ENCODE results near the gene DPF3. TPM values are rescaled to one million over a fixed set of nuclear protein-coding genes. Genes with fewer than 3 reads are reported as not detected.

The DPF3 gene
- total RNA-seq, 1 experiment from 2014 or later: 0.31 TPM

GRCh38 chr14:72589652-72590051, 304.2 kb downstream of the DPF3 start (continued):
- TF ChIP-seq ZNF425 (CRISPR knock-in tag; conservative IDR thresholded peaks at IDR 0.05) (no peak), ZNF396 (CRISPR knock-in tag; IDR thresholded peaks at IDR 0.05; ENCODE audit: borderline replicate concordance) (no peak), TP53 (CRISPR knock-in tag; IDR thresholded peaks at IDR 0.05) (no peak), GTF2I (CRISPR knock-in tag; conservative IDR thresholded peaks at IDR 0.05) (no peak), MXD4 (CRISPR knock-in tag; IDR thresholded peaks at IDR 0.05; ENCODE audit: borderline replicate concordance) (no peak), SMAD4 (CRISPR knock-in tag; IDR thresholded peaks at IDR 0.05) (no peak), E2F5 (CRISPR knock-in tag; IDR thresholded peaks at IDR 0.05) (no peak)
- TF ChIP-seq, protein P1, sequence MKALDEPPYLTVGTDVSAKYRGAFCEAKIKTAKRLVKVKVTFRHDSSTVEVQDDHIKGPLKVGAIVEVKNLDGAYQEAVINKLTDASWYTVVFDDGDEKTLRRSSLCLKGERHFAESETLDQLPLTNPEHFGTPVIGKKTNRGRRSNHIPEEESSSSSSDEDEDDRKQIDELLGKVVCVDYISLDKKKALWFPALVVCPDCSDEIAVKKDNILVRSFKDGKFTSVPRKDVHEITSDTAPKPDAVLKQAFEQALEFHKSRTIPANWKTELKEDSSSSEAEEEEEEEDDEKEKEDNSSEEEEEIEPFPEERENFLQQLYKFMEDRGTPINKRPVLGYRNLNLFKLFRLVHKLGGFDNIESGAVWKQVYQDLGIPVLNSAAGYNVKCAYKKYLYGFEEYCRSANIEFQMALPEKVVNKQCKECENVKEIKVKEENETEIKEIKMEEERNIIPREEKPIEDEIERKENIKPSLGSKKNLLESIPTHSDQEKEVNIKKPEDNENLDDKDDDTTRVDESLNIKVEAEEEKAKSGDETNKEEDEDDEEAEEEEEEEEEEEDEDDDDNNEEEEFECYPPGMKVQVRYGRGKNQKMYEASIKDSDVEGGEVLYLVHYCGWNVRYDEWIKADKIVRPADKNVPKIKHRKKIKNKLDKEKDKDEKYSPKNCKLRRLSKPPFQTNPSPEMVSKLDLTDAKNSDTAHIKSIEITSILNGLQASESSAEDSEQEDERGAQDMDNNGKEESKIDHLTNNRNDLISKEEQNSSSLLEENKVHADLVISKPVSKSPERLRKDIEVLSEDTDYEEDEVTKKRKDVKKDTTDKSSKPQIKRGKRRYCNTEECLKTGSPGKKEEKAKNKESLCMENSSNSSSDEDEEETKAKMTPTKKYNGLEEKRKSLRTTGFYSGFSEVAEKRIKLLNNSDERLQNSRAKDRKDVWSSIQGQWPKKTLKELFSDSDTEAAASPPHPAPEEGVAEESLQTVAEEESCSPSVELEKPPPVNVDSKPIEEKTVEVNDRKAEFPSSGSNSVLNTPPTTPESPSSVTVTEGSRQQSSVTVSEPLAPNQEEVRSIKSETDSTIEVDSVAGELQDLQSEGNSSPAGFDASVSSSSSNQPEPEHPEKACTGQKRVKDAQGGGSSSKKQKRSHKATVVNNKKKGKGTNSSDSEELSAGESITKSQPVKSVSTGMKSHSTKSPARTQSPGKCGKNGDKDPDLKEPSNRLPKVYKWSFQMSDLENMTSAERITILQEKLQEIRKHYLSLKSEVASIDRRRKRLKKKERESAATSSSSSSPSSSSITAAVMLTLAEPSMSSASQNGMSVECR (CRISPR knock-in tag; IDR thresholded peaks at IDR 0.05; ENCODE audit: borderline replicate concordance): no peak

- ChIA-PET POLR2A (no interaction called here), CTCF (no interaction called here)
- Mint-ChIP-seq H3K36me3 (no peaks in the 10 kb centered on the region), H3K4me1 (0 out of 2 replicates have a peak, but pooled peaks cover 6% of the 10 kb centered on the region), H3K4me3 (no peak overlapping the region), H3K9me3 (peaks cover 24% of the 10 kb centered on the region), H3K27me3 (ENCODE audit: low read depth) (no peaks in the 10 kb centered on the region), H3K27ac (no peak overlapping the region)
- no peak for TF ChIP-seq ATF6 (CRISPR knock-in tag; IDR thresholded peaks at IDR 0.05)
- TF ChIP-seq OVOL2 (CRISPR knock-in tag; IDR thresholded peaks at IDR 0.05; ENCODE audit: borderline replicate concordance): no peak
- no peak for ATAC-seq
- DNase-seq (ENCODE audit: low spot score): no peak
Measured at GRCh38 chr14:72588521-72588920, 305.4 kb downstream of the DPF3 start.

DNA sequence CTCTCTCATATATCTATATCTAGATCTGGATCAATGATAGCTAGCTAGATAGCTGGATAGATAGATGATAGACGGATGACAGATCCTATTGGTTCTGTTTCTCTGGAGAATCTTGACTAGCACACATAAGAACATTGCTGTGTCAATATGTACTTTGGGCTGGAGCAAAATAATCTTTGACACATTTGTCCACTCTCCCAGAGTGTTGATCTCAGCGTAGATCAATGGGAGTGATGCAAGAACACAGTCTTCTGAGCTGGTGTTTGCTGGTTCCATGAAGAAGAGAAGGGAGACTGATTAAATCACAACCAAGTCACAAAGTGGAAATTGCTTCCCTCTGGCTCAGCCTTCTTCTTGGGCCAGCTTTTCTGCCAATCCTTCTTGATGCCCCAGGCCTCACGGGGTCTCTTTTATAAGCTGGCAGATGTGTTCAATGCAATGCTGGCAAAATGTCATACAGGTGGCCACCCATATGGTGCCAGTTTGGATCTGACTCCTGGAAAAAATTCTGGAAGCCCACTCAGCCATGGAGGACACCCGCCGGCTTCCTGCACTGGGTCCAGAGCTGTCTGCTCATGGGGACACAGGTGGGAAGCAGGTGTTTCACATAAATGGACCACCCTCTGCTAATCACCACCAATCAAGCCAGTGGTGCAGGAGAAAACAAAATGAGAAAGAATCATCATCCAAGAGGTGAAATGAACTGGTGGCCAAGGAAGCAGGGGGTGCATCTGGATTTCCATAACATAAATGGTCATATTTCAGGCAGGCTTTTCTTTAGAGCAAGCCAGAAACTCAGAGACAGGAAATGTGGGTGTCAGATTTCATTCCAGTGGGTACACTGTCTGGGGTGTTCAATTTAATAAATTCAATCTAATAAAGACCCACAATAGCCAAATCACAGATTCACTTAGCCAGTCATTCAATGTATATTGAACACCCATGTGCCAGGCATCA, 310.3 kb downstream of the DPF3 start:
- H3K9me3 Mint-ChIP-seq: peaks cover 27% of the 10 kb centered on the region
- ATAC-seq (no peak), DNase-seq (ENCODE audit: low spot score) (no peak)
- no peaks in the 10 kb centered on the region for H3K36me3 Mint-ChIP-seq
- POLR2A ChIA-PET: no interaction called here
- no peak overlapping the region for H3K4me3 Mint-ChIP-seq
- CTCF ChIA-PET: no interaction called here
- H3K4me1 Mint-ChIP-seq: 0 out of 2 replicates have a peak, but pooled peaks cover 6% of the 10 kb centered on the region
- peaks cover 2% of the 10 kb centered on the region; the same call in 1 of the 2 replicates for H3K27me3 Mint-ChIP-seq (ENCODE audit: low read depth)
- no peak overlapping the region for H3K27ac Mint-ChIP-seq
- TF ChIP-seq ESRRA (CRISPR knock-in tag; IDR thresholded peaks at IDR 0.05; ENCODE audit: borderline replicate concordance) (no peak), E2F5 (CRISPR knock-in tag; IDR thresholded peaks at IDR 0.05) (no peak), MLX (CRISPR knock-in tag; IDR thresholded peaks at IDR 0.05) (no peak), SMAD3 (CRISPR knock-in tag; IDR thresholded peaks at IDR 0.05; ENCODE audit: borderline replicate concordance) (no peak), STAT6 (CRISPR knock-in tag; conservative IDR thresholded peaks at IDR 0.05; ENCODE audit: low read depth) (no peak), GTF2I (CRISPR knock-in tag; conservative IDR thresholded peaks at IDR 0.05) (no peak), ZNF416 (CRISPR knock-in tag; IDR thresholded peaks at IDR 0.05) (no peak)
